ELR (cell line): ENCODE measurements around the gene KCNMB2.
"Not testable (repeated sequence)": the region's sequence is repeated elsewhere in the genome, so short reads cannot be mapped to it uniquely, and the experiment has no call there.

Experiments used
- DNase-seq: peaks from one replicate; pipeline ENCODE4 v3.0.0-alpha.2; 2015; ENCODE audit warnings: low read depth

Gene KCNMB2

DNA sequence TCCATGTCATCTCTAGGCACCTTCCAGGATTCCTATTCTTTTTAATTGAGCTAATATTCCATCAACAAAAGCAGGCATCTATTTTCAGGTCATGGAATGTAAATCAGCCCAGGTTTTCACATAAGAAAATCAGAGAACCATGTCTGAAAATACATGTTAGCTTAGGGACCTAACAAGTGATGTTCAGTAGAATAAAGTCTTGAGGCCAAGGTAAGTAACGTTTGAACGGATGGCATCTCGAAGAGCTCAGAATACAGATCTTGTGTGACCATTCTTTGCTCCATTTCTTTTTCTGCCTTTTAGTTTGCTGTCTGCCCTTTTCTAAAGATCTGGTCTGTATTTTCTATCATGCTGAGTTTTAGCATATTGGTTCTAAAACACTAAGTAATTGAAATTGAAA lies 16.5 kb upstream of the KCNMB2 start:
- DNase-seq, result no peak

DNA sequence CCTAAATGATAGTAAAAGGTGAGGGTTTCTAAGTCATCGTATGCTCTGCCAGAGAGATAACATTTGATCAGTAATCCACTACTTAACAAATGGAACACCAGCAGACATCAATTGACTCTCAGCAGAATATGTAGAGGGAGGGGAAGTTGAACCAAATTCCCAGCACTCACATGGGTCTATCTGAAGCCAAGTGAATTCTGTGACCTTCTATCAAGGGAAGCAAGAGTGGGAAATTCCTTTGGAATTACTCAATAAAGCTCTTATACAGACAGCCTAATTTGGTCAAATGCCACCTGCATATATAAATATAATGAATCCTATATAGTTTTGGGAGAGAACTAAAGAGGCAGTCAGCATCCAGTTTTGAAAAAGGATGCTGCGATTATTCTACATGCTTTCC lies 15.8 kb upstream of the KCNMB2 start:
- no peak for DNase-seq

DNA sequence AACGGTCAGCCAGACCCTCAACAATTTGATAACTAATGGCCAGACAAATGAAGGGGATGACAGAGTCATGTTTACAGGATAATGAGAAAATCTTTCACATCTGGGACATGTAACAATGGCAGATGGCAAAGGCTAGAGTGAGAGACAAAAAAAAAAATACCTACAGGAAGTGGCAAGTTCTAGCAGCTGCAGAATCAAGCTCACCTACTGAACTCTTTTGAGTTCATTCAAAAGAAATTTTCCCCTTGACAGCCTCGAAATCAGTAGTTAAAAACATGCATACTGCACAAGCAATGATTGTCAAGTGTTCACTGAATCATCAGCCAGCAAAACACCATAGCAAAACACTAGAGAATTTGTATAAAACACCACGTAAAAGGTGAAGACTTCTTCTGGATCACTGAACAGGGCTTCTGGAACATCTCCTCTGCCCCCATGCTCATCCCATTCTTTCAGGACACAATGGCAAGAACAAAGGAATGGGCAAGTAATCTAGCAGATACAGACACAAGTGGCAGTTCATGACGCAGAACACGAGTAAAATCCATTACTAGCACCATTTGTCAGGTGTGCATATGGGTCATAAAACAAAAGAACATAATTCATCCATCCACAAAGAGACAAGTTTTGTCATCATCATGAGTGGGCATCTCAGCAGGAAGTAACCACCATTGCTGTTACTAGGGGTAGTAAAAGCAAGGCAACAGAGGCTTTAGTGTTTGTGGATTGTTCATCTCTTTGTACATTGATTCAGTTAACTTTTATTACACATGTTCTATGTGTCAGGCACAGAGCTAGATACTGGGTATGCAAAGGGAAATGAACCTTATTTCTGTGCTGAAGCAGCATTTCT lies 13.8 kb upstream of the KCNMB2 start:
- no peak for DNase-seq

DNA sequence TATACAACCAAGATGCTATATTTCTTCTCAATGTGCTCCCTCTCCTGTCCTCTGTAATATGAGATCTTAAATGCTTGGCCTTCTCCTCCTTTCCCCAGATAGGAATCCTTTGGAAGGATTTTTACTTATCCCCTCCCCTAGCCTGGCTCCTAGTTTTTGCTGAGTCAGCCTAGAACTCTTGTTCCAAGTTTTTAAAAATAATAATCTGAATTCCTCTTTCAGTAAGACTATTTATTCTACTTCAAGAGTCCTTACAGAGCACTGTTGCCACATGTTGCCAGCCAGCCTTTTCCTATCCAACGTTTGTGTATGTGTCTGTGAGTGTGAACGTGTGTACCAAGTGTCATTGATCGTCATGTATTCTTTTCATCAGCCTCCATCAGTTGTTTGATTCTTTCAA lies 11.0 kb upstream of the KCNMB2 start:
- no peak for DNase-seq

DNA sequence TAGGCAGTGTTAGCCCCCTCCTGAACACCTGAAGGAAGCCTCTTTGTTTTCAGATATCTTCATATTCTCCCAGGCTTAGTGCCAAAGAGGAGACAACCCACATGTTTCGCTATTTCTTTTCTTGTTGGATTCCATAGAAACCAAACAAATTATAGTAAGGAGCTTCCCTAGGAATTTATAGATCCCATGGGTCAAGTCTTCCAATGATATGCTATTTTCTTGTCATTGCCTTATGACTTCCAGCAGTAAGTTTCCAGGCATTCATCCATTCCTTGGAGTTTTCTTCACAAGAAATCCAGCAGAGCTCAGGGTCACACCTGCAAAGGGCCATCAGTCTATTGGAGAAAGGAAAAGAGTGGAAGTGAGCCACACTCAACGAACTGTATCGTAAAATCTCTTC lies 9.9 kb upstream of the KCNMB2 start:
- DNase-seq, result no peak

DNA sequence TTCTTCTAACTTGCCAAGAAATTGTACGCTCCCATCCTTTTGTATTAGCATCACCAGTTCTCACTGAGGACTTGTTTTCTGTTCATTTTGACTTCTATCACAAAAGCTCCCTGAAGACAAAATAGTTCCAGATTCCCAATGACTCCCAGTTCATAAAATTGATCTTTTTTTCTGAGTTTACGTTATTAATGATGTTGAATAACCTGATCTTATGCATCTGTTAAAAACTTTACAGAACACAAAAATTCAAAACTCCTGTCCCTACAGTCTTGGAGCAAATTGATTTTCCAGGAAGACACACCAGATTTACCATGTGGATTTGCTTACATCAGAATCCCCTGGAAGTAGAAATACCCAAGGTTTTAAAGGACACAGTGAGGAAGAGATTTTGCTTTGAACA lies 8.3 kb upstream of the KCNMB2 start:
- no peak for DNase-seq

DNA sequence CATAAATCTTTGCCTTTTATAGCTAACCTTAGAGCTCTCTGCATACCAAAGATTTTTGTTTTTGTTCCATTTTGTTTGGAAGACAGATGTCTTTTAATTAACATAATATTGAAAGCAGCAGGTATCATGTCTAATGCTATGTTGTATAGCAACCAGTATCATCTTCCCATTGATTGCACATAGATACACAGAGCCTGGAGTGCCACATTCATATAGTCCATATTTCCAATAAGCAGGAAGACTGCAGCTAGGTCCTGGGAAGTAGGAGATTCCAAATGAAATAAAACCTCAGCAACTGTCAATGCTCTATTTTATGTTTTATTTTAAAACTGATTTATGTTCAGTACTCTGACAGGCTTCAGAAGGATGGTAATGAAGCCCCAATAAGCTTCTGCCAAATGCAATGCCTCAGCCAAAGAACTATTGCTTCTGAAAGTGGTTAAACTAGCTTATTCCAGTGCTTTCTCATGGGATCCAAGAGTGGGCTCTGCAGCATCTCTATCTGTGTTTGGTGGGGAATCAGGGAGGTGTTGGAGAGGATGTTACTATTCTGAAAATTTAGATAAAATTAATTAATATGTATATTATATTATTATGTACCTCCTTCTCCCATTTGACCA lies 6.5 kb upstream of the KCNMB2 start:
- no peak for DNase-seq

DNA sequence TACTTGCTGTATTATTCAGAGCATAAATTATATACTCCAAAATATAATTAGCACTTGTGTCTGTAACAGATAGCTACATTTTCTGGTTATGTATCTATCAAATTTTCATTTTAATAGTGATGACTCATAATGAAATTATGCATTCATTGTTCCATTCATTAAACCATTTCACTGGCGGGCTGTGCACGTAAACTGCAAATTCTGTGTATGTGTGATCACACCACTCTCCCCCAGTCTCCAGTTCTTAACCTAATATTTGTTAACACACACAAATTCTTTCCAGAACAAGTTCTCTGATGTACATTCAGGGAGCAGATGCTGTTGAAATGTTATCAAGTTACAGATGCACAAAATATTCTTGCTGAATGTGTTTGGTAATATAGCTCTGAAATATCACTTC lies 3.8 kb upstream of the KCNMB2 start:
- no peak for DNase-seq

DNA sequence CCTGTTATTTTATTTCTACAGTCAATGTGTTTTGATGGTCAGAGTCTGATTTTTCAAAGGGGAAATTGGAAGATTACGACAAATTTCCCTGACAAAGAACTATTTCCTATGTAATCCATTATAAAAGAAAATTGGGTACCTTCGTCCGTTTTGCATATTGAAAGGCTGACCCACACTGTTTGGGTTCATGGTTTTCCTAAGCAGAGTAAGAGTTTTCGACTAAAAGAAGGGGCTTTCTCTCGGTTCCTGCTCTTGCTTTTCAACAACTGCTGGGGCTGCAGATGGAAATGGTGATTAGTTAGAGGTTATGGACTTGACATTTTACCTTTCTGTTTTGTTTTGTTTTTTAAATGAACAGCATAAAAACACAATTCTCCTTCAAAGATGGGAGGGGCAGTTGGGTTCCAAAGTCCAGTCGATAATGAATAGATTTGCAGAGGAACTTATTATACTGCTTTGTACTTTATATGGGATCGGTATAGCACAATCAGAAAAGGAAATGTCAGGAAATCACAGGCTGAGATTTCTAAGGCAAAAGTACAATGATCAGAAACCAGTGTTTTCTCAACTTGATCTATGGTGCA lies 978 bp downstream of the KCNMB2 start:
- DNase-seq, result no peak

DNA sequence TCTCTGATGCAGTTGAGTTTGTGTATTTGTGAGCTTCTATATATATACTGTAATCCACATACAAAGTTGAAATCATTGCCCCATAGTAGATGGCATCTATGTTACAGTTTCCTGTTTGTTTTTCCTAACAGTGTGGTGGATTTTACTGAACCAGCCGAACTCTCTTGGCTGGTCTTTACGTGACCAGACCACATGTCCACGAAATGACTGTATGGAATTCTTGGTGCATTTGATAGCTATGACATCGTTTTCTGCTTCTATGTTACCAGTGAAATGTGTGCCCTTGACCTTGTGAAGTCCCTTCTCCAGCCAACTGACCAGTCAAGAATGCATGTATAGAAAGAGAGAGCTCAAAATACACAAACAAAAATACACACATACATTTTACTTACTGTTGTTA lies 1.8 kb downstream of the KCNMB2 start:
- DNase-seq, result no peak

DNA sequence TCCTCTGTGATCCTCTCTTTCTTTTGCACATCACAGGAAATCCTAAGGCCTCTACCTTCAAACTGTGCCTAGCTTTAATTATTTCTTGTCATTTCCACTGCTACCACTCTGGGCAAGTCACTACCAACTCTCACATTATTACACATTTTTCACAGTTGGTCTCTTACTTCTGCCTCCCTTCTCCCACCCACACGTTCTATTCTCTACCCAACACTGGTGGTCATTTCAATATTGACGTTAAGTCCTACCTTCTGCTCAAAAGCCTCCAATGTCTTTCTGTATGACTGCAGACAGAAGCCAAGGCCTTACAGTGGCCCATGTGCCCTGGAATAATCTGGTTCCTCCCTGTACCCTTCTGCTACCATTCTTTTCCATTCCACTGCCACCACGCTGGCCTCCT lies 3.9 kb downstream of the KCNMB2 start:
- no peak for DNase-seq

DNA sequence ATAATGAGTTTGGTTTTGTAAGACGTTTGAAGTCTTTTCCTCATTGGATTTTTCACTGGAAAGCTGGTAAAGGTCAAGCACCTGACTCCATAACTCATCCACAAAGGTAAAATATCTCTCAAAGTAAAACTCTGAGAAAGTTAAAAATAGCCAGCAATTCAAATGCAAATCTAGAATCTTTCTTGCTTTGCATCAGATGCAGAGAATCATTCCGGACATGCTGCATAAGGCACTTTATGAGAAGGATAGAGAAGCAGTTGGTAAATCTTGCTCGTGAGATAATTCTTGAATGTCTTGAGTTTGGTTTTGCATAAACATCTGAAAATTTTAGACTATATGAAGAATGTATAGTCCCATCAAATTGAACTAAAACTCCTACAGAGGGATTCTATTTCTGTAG lies 9.1 kb downstream of the KCNMB2 start:
- DNase-seq, result no peak

DNA sequence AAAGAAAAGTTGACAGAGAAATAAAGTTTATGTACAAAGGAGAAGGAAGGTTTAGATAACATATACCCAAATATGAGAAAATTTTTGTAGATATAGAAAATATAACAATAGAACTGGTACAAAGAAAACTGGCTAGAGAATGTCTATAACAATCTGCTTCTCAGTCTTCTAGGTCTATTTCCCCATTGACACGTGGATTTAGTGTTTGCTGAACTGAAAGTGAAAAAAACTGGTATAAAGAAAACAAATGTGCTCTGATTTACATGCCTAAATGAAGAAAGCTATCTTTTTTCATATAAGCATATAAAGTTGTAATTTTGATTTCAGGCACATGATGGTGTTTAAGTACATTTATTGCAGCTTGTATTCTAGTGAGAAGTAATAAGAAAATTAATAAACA lies 9.8 kb downstream of the KCNMB2 start:
- DNase-seq, result no peak

DNA sequence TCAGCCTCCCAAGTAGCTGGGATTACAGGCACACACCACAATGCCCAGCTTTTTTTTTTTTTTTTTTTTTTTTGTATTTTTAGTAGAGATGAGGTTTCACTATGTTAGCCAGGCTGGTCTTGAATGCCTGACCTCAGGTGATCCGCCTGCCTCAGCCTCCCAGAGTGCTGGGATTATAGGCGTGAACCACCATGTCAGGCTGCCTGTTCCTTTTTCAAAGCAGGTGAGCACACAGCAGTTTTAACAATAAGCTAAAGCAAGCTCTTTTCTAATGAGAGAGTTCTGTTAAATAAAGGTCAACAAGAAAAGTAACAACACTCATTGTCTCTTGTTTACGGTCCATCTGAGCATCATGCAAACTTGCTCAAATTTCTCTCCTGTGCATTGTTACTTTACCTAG lies 13.2 kb downstream of the KCNMB2 start:
- not testable (repeated sequence) for DNase-seq

DNA sequence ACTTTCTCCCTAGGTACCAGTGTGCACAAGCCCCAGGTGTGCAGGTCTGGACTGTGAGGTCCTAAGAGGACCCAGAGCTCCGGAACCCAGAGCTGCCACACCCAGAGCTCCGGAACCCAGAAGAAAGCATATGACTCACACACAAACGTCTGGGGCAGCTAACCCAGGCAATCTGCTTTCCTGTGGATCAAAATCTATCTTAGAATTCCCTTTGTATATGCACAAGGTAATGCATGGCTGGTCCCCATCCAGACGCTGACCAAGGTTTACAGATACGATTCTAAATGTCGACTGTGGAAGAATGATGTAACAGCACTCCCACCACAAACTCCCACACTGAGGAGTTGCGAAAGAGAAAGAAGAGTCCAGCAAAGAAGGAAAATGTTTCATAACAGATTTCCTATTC lies 15.7 kb downstream of the KCNMB2 start:
- DNase-seq, result no peak

DNA sequence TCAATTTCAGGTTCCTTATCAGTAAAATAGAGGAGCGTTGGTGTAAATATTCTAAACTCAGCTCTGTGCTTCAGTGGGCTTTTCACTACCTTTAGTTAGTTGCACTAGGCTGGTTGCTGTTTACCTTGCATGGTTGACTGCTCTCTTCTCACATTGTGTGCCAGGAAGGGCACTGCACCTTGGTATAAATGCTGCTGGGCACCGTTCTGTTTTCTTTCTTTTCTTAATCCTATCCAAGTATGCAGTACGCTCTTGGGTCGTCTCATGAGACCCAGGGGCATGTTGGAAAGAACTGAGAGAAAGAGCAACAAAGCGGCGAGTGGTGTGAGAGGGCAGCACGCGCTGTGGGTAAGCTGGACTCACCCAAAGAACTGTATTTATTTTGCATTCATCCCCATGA lies 22.4 kb downstream of the KCNMB2 start:
- no peak for DNase-seq

DNA sequence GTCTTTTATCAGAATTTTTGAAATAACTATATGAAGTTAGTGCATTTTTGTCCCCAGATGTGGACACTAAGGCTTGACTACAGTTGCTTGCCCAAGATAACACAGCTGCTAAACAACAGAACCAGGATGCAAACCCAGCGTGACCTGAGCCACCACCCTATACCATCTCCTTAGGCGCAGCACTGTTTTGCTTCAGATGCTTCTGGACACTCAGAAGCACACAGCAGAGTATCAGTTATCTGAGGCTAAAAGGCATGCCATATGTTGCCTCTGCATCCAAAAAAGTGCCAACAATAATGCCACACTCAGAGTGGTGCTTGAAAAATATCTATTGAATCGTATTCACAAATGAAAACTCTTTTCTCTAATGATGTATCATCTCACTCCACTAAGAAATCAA lies 24.5 kb downstream of the KCNMB2 start:
- no peak for DNase-seq

DNA sequence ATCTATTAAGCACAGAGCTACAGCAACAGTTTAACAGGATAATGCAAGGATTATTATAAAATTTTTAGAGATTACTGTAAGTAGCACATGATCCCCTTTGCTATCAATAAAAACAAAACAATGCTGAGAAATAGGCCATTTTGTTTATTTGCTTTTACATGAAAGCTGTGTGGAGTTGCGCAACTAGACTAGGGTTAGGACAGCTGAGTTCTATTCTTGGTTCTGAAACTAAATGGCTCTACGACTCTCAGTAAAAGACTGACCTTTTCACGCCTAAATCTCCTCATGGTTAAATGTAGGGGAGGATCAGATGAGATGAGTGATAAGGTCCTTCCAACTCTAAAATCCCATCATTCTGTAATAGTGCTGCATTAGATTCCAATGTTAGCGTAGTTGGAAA lies 25.0 kb downstream of the KCNMB2 start:
- no peak for DNase-seq

DNA sequence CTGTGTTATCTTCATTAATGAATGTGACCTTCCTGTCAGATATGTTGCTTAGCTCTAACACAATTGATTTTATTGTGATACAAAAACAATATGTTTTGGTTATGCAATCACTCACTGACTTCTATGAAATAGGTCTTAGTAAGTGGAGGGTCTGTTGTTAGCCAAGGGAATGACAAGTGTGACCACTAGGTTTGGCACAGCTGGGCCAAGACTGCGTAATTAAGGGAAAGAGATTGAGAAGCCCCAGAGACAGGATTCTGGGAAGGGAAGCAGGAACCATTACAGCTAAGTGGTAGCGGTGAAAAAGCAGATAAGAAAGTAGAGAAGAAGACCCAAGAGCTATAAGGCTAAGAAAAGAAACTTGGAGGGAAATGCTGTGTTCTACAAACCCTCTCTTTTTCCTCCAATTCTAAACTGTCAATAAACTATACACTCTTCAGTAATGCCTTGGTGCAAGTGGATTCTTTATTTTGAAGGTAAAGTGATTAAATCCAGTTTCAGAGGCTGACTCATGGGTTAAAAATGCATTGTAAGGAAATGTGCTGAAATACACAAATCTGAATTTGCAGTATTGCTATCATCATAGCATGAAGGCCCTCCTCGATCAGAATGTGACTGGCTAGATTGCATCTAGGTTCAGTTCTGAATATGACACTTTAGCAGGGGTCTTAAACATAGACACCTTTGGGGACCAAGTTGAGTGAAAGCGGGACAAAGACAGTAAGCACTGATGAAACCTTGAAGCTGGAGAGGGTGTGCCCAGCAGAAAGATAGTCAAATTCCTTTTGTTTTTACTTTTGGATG lies 26.1 kb downstream of the KCNMB2 start:
- DNase-seq, result peak; percentile 10

DNA sequence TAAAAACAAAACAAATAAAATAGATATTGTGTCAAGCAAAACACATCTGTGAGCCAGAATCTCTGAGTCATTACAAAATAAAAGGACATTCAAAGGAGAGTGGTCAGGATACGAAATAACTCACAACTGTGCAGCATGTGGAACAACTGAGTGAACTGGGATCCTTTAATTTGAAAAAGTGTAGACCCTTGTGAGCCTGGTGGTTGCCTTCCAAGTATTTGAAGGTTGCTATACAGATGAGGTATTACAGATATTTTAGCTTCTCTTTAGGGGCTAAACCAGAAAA lies 26.7 kb downstream of the KCNMB2 start:
- no peak for DNase-seq

DNA sequence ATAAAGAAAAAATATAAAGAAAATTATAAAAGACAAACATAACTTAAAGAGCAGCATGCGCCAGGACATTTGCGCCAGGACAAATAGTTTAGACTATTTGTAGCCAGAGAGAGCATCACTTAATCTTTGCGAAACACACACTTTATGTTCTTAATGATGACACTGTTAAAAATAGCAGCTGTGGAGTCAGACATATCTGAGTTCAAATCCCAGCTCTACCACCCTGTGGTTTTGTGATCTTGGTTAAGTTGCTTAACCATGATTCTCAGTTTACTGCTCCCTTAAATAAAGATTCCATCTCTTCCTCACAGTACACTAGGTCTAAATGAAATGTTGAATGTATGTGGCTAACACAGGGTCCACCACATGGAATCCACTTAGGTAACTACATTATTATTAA lies 31.4 kb downstream of the KCNMB2 start:
- no peak for DNase-seq

DNA sequence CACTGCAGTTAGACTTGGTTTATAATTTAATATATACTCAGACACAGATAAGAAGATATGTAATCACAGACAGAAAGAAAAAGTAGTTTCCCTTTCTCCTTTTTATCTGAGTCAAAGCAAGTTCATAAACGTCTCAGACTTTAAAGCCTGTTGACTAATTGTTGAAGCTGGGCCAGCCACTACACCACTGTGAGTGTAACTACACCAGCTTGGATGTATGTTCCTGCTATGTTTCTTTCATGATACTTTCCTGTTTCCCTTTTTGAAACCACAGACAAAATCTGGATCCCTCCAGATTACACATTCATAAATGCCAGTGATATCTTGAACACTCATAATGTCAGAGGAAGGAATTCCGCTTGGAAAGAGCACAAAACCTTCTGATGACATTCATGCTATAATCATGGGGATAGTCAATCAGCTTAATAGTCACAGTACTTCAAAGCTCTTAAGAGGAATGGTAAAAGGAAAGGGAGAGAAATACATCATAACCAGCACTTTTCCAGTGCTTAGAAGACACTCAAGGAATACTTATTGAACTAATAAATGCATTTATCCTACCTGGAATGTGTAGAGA lies 32.0 kb downstream of the KCNMB2 start:
- DNase-seq, result no peak

DNA sequence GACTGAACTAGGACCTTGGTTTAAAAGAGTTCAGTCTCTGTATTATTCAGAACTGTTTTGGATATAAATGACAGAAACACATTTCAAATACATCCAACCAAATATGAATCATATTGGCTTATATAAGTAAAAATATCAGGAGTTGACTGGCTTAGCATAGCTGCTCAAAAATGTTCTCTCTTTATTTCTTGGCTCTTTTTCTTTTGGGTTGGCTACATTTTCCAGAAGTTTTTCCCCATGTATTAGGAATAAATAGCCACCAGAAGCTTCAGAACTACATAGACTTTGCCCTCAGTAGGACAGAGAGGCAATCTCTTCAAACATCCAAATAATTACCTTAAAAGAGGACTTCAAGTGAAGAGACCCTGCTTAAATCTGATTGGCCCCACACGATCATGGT lies 32.7 kb downstream of the KCNMB2 start:
- DNase-seq, result no peak
